Measurements from ENCODE around the gene TMEM141. TPM values are rescaled to one million over a fixed set of nuclear protein-coding genes. Genes with fewer than 3 reads are reported as not detected.

The TMEM141 gene
- total RNA-seq, 4 donors from 2014 or later = 46.9 to 70.2 (median 51.1) TPM

DNA sequence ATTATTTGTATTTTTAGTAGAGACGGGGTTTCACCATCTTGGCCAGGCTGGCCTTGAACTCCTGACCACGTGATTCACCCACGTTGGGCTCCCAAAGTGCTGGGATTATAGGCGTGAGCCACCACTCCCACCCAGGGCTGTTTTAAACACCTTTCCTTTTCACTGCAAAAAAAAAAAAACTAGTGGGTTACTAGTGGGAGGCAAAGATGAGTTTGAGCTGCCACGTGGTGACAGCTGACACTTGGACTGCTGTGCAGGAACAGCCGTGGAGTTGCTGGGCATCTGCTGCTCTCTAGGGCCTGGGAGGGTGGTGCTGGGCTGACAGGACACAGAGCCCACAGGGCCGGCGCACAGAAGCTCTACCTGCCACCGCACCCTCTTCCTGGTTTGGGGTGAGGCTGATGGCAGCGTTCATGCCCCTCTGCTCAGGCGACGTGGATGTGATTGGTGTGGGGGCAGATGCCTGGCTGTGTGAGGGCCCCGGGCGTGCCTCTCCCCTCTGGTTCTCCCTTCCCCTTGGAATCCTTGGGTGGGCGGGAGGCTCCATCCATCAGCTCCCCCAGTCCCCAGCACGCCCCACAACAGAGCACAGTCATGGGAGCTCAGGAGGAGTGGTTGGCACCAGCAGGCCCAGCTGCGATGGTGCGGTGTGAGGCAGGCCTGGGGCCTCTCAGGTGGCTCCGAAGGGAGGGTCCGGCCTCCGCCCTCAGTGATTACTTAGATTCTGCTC lies 33.5 kb downstream of the TMEM141 start:
- TF ChIP-seq, protein P1, sequence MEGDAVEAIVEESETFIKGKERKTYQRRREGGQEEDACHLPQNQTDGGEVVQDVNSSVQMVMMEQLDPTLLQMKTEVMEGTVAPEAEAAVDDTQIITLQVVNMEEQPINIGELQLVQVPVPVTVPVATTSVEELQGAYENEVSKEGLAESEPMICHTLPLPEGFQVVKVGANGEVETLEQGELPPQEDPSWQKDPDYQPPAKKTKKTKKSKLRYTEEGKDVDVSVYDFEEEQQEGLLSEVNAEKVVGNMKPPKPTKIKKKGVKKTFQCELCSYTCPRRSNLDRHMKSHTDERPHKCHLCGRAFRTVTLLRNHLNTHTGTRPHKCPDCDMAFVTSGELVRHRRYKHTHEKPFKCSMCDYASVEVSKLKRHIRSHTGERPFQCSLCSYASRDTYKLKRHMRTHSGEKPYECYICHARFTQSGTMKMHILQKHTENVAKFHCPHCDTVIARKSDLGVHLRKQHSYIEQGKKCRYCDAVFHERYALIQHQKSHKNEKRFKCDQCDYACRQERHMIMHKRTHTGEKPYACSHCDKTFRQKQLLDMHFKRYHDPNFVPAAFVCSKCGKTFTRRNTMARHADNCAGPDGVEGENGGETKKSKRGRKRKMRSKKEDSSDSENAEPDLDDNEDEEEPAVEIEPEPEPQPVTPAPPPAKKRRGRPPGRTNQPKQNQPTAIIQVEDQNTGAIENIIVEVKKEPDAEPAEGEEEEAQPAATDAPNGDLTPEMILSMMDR (IDR thresholded peaks at IDR 0.05 in 4 of 5, conservative IDR thresholded peaks at IDR 0.05 in 1 of 5) = no peak
- no peak for TF ChIP-seq POLR2A (IDR thresholded peaks at IDR 0.05)
- no peak for DNase-seq
- Histone ChIP-seq H3K4me1 (no peaks in the 10 kb centered on the region), H3K9me3 (no peaks in the 10 kb centered on the region), H3K27me3 (no peaks in the 10 kb centered on the region), H3K27ac (no peak overlapping the region), H3K36me3 (peaks cover 3 to 43% of the 10 kb centered on the region in 2 donors), H3K4me3 (no peak overlapping the region)
- no peak for ATAC-seq
- in situ Hi-C loops (cut with MboI; ENCODE audit: low sequenced_read_pairs in 4 of 4) = no loop called here
- intact Hi-C loops (cut with DNase I; ENCODE audit: low total_unique reads) = no loop called here

DNA sequence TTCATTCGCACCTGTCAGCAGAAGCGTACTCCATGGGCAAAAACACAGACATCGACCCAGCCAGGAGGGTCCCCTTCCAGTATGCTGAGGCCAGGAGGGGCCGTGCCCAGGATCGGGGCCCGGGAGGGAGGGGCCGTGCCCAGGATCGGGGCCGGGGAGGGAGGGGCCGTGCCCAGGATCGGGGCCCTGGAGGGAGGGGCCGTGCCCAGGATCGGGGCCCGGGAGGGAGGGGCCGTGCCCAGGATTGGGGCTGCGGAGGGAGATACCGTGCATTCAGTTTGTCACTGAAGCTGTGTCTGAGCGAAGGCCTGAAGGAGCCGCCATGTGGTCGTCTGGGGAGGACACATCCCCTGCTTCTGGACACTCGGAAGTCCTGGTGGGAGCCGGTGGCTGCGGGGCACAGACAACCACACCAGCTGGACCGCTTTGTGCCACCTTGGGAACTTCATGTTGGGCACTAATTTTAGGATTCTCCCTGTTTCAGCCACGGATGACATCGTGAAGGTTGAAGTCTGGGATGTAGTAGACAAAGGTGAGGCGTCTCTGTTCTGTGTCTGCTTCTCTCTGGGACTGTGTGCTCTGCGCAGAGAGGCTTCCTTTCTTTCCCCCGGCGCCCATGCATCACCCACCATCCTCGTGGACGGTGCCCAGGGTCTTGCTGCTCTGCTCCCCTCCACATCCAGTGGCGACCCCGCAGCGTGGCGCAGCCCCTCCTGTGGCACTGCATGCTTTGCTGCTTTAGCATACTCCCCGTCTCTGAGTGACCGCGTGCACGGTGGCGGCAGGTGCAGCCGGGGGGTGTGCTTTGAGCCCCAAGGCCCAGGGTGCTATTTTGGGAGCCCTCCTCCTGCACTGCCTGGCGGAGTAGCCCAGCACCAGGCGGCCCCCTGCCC lies 34.4 kb downstream of the TMEM141 start:
- Histone ChIP-seq H3K36me3 (peaks cover 3 to 50% of the 10 kb centered on the region in 2 donors), H3K27ac (no peak overlapping the region), H3K4me1 (no peaks in the 10 kb centered on the region), H3K4me3 (no peak overlapping the region), H3K9me3 (no peaks in the 10 kb centered on the region), H3K27me3 (no peaks in the 10 kb centered on the region)
- intact Hi-C loops (cut with DNase I; ENCODE audit: low total_unique reads) = no loop called here
- DNase-seq = no peak
- in situ Hi-C loops (cut with MboI; ENCODE audit: low sequenced_read_pairs in 4 of 4) = no loop called here
- TF ChIP-seq, protein P1 (IDR thresholded peaks at IDR 0.05 in 4 of 5, conservative IDR thresholded peaks at IDR 0.05 in 1 of 5) = no peak
- TF ChIP-seq POLR2A (IDR thresholded peaks at IDR 0.05) = no peak
- no peak for ATAC-seq

DNA sequence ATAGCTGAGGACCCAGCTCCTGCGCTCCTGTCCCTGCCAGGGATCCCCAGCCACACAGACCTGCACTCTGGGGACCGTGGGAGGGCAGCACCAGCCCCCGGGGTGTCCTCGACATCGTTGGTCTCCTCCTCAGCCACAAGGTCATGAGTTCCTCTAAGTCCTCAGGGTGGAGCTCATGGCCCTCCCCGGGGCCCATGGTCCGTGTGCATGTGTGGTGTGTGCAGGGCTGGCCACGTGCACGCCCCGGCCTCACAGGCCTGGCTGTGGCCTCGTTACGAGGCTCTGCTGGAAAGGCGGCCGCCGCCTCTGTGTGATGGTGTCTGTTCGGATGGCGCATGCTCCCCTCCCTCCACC lies 35.0 kb downstream of the TMEM141 start:
- DNase-seq = no peak
- no peak overlapping the region for H3K4me3 ChIP-seq
- H3K4me1 ChIP-seq = no peaks in the 10 kb centered on the region
- H3K27me3 ChIP-seq = no peaks in the 10 kb centered on the region
- intact Hi-C loops (cut with DNase I; ENCODE audit: low total_unique reads) = no loop called here
- no peak overlapping the region for H3K27ac ChIP-seq
- in situ Hi-C loops (cut with MboI; ENCODE audit: low sequenced_read_pairs in 4 of 4) = no loop called here
- H3K36me3 ChIP-seq = peaks cover 3 to 56% of the 10 kb centered on the region in 2 donors
- TF ChIP-seq, protein P1 (IDR thresholded peaks at IDR 0.05 in 4 of 5, conservative IDR thresholded peaks at IDR 0.05 in 1 of 5) = no peak
- TF ChIP-seq POLR2A (IDR thresholded peaks at IDR 0.05) = no peak
- no peak for ATAC-seq
- no peaks in the 10 kb centered on the region for H3K9me3 ChIP-seq

DNA sequence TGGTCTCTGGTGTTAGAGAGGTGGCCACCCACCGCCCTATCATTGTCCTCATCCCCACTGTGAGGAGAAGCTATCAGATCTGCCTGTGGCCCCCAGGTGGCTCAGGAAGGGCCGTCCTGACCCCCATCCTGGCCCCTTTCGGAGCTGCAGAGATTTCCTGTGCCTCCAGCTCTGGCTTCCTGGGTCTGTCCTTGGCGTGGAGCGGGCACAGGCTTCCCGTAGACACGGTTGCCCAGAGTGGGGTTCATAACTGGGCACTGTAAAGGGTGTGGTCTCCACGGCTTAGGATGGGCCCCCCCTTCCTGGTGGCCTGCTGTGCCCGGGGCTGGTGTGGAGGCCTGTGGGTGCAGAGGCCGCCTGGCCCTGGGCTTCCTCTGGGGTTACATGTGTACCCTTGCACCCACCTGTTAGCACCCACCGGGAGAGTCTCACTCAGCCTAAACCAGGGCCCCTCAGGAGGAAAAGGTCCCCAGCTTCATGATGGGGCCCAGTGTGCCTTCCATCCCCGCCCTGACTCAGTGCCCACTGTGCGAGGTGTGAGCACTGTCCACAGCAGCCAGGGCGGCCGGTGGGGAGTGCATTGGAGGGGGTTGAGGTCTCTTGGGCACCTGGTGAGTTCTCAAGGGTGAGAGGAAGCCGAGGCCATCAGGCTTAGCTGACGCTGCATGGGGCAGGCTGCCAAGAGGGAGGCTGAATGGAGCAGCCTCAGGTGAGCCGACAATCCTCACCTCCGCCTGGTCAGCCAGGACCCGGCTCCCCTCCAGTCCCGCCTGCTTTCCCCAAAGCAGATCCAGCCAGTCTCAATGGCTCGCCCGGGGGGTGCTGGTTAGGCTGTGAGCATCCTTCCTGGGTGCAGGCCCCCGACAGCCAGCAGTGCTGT lies 35.8 kb downstream of the TMEM141 start:
- TF ChIP-seq, protein P1 (IDR thresholded peaks at IDR 0.05 in 4 of 5, conservative IDR thresholded peaks at IDR 0.05 in 1 of 5) = no peak
- no peak for TF ChIP-seq POLR2A (IDR thresholded peaks at IDR 0.05)
- in situ Hi-C loops (cut with MboI; ENCODE audit: low sequenced_read_pairs in 4 of 4) (no loop called here), intact Hi-C loops (cut with DNase I; ENCODE audit: low total_unique reads) (no loop called here)
- H3K9me3 ChIP-seq = no peaks in the 10 kb centered on the region
- H3K27me3 ChIP-seq = no peaks in the 10 kb centered on the region
- DNase-seq (no peak), ATAC-seq (no peak)
- H3K4me1 ChIP-seq = no peaks in the 10 kb centered on the region
- H3K36me3 ChIP-seq = peaks cover 3 to 63% of the 10 kb centered on the region in 2 donors
- H3K27ac ChIP-seq = no peak overlapping the region
- H3K4me3 ChIP-seq = no peak overlapping the region
